GM23338 (cell line): ENCODE data around the gene TREML2. TPM values are rescaled to one million over a fixed set of nuclear protein-coding genes. Genes with fewer than 3 reads are reported as not detected.
A peak's percentile ranks its signal among the peaks of the same experiment; 100 is the strongest.

ENCODE experiments used
- ATAC-seq: fragments of 200-7000 bp; cut with Tn5 transposase; 3 replicates; pipeline ENCODE4 v1.9.1; 2020
- DNase-seq: peaks from one replicate; pipeline ENCODE4 v3.0.0-alpha.2; 2015; ENCODE audit warnings: low spot score
- H2AFZ ChIP-seq: fragments of 200-600 bp; sonication (generic); 2 replicates; pipeline ENCODE4 v1.8.0; 2016; ENCODE audit warnings: antibody characterized with exemption, mild to moderate bottlenecking, moderate library complexity
- H3F3A ChIP-seq: fragments of 200-600 bp; sonication (generic); replicated peaks from 2 replicates; pipeline ENCODE4 v1.8.0; 2017; ENCODE audit warnings: antibody characterized with exemption, mixed run types, low read depth
- H3K27ac ChIP-seq: fragments of 200-600 bp; sonication (generic); 2 replicates; pipeline ENCODE4 v1.6.1; 2016; ENCODE audit warnings: low read depth
- H3K27me3 ChIP-seq: fragments of 200-600 bp; sonication (generic); 2 replicates; pipeline ENCODE4 v1.8.0; 2016; ENCODE audit warnings: mild to moderate bottlenecking, mixed run types, moderate library complexity; ENCODE audit not compliant: insufficient read depth
- H3K36me3 ChIP-seq: fragments of 200-600 bp; sonication (generic); 2 replicates; pipeline ENCODE4 v1.8.0; 2016; ENCODE audit warnings: mild to moderate bottlenecking; ENCODE audit not compliant: insufficient read depth
- H3K4me1 ChIP-seq: fragments of 200-600 bp; sonication (generic); 2 replicates; pipeline ENCODE4 v1.8.0; 2016; ENCODE audit warnings: mild to moderate bottlenecking, moderate library complexity; ENCODE audit not compliant: insufficient read depth
- H3K4me2 ChIP-seq: fragments of 200-600 bp; sonication (generic); 2 replicates; pipeline ENCODE4 v1.7.1; 2017; ENCODE audit warnings: mixed run types
- H3K4me3 ChIP-seq: fragments of 200-600 bp; sonication (generic); 2 replicates; pipeline ENCODE4 v1.6.1; 2016; ENCODE audit warnings: mixed run types
- H3K79me2 ChIP-seq: fragments of 200-600 bp; sonication (generic); replicated peaks from 2 replicates; pipeline ENCODE4 v1.8.0; 2017; ENCODE audit warnings: mild to moderate bottlenecking; ENCODE audit not compliant: insufficient read depth
- H3K9me2 ChIP-seq: fragments of 200-600 bp; sonication (generic); 2 replicates; pipeline ENCODE4 v1.8.0; 2017; ENCODE audit not compliant: insufficient read depth
- H4K20me1 ChIP-seq: fragments of 200-600 bp; sonication (generic); replicated peaks from 2 replicates; pipeline ENCODE4 v1.8.0; 2017; ENCODE audit warnings: mild to moderate bottlenecking; ENCODE audit not compliant: insufficient read depth
- H3K27ac Mint-ChIP-seq: 2 replicates; pipeline ENCODE4 v1.8.0; 2020; ENCODE audit warnings: inconsistent platforms, mild to moderate bottlenecking, moderate library complexity, mixed read lengths
- H3K27me3 Mint-ChIP-seq: 3 replicates; pipeline ENCODE4 v1.8.0; 2022; ENCODE audit warnings: low read depth, mild to moderate bottlenecking, moderate library complexity, mixed read lengths, inconsistent platforms; ENCODE audit not compliant: insufficient read depth, poor library complexity
- H3K36me3 Mint-ChIP-seq: 3 replicates; pipeline ENCODE4 v1.8.0; 2021; ENCODE audit warnings: low read depth, mild to moderate bottlenecking, inconsistent platforms, moderate library complexity, mixed read lengths
- H3K4me1 Mint-ChIP-seq: 3 replicates; pipeline ENCODE4 v1.8.0; 2020; ENCODE audit warnings: mild to moderate bottlenecking, inconsistent platforms, mixed read lengths
- H3K4me3 Mint-ChIP-seq: 3 replicates; pipeline ENCODE4 v1.8.0; 2021; ENCODE audit warnings: moderate library complexity, mild to moderate bottlenecking, inconsistent platforms, mixed read lengths
- H3K9me3 Mint-ChIP-seq: 3 replicates; pipeline ENCODE4 v1.8.0; 2020; ENCODE audit warnings: moderate library complexity, mild to moderate bottlenecking, inconsistent platforms, mixed read lengths
- CTCF ChIP-seq, 2 experiments: fragments of 200-600 bp in 1 of 2; sonication (generic) in 1 of 2; conservative IDR thresholded peaks; 2 replicates each; pipeline versions ENCODE4 v1.5.1 to v1.6.1; 2016 to 2017; ENCODE audit warnings: antibody characterized with exemption in 2 of 2, low read depth in 2 of 2, mild to moderate bottlenecking in 2 of 2, moderate library complexity in 1 of 2
- ETS1 ChIP-seq: IDR thresholded peaks from 2 replicates; pipeline ENCODE4 v1.6.1; 2016; ENCODE audit warnings: antibody characterized with exemption
- EZH2 ChIP-seq: fragments of 200-600 bp; sonication (generic); IDR thresholded peaks from one replicate; pipeline ENCODE4 v1.8.0; 2017; ENCODE audit warnings: antibody characterized with exemption, mild to moderate bottlenecking, low read depth; ENCODE audit not compliant: unreplicated experiment
- EZH2phosphoT487 ChIP-seq: fragments of 200-600 bp; sonication (generic); IDR thresholded peaks from one replicate; pipeline ENCODE4 v1.8.1; 2018; ENCODE audit warnings: antibody characterized with exemption; ENCODE audit not compliant: unreplicated experiment
- JUNB ChIP-seq: IDR thresholded peaks from one replicate; pipeline ENCODE4 v1.6.1; 2016; ENCODE audit warnings: antibody characterized with exemption; ENCODE audit not compliant: unreplicated experiment
- STAT1 ChIP-seq: IDR thresholded peaks from one replicate; pipeline ENCODE4 v1.6.1; 2016; ENCODE audit warnings: antibody characterized with exemption; ENCODE audit not compliant: unreplicated experiment
- ZNF114 ChIP-seq: fragments of 250-450 bp; sonication (Bioruptor Pico); IDR thresholded peaks from 2 replicates; pipeline ENCODE4 v1.5.0; 2020; ENCODE audit warnings: mild to moderate bottlenecking, moderate library complexity
- polyA plus RNA-seq: library from polyadenylated mRNA; unstranded; fragments of >200 nt; fragmentation: Nextera tagmentation; extraction: Ambion mirVana; gene quantifications from 2 replicates; pipeline ENCODE4 v1.2.1, GENCODE V29; 2016
- total RNA-seq: library from RNA; depleted of rRNA; stranded (reverse); fragments of >200 nt; shearing (Covaris generic); gene quantifications from 2 replicates; pipeline ENCODE4 v1.2.3, GENCODE V29; 2014
- TF ChIP-seq, protein P1 (sequence below): IDR thresholded peaks from one replicate; pipeline ENCODE4 v1.6.1; 2018; ENCODE audit warnings: antibody characterized with exemption; ENCODE audit not compliant: unreplicated experiment

TREML2 gene
- total and polyA plus RNA-seq, 2 experiments from 2014 or later = 0.07 TPM; not detected in 1

DNA sequence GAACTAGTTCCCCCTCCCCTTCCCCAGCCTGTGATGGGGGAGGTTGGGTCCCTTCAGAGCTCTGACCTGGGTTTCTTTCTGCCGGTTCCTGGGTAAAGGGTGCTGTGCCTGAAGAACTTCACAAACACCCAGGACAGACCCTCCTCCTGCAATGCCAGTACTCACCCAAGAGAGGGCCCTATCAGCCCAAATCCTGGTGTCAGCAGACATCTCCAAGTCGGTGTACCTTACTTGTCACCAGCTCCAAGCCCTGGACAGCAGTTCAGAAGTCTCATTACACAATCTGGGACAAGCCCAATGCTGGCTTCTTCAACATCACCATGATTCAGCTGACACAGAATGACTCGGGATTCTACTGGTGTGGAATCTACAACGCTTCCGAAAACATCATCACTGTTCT, 27.7 kb upstream of the TREML2 start:
- ATAC-seq (peak; percentile 93), DNase-seq (peak; percentile 52)
- Histone ChIP-seq H3K27me3 (no peaks in the 10 kb centered on the region), H3K4me3 (no peak overlapping the region), H3K27ac (no peak overlapping the region), H4K20me1 (no peaks in the 10 kb centered on the region), H2AFZ (no peak overlapping the region), H3K4me2 (no peak overlapping the region), H3K36me3 (no peaks in the 10 kb centered on the region), H3K9me2 (no peaks in the 10 kb centered on the region), H3K79me2 (no peaks in the 10 kb centered on the region), H3F3A (no peaks in the 10 kb centered on the region), H3K4me1 (no peaks in the 10 kb centered on the region)
- Mint-ChIP-seq H3K4me1 (peaks cover 8% of the 10 kb centered on the region), H3K4me3 (no peak overlapping the region), H3K27me3 (peaks cover 3% of the 10 kb centered on the region), H3K27ac (no peak overlapping the region; the same call in 1 of the 2 replicates), H3K9me3 (no peaks in the 10 kb centered on the region), H3K36me3 (no peaks in the 10 kb centered on the region; the same call in 2 of the 3 replicates)
- TF ChIP-seq CTCF (conservative IDR thresholded peaks at IDR 0.05; ENCODE audit: low read depth in 2 of 2) (peak; percentile 36 to 72), STAT1 (no peak), JUNB (no peak), EZH2 (no peak)

DNA sequence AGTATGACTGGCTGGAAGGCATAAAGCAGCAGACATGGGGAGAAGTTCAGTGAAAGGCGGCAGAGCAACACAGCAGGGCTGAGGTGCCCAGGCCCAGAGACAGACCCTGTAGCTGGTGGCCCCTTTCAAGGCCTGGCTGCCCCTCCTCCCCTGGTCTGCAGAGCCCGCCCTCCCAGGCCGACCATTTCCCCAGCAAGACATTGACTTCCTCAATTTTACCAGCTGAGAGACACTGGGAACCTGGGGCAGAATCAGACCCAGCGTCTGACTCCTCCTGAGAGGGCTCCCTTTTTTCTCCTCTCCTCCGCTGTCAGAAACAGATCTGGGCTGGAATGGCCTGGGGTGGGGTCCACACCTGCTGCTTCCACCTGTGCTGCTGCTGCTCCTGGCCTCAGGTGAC, 27.1 kb upstream of the TREML2 start, which contains the start of gene TREML4:
TREML4 (plus strand) TSS at position 254 of the 400 bp plus-strand sequence; CDS start at position 333, 79 bp downstream.
- no peaks in the 10 kb centered on the region for H3F3A ChIP-seq
- no peak within 1 kb of the TSS for H3K4me3 ChIP-seq
- Mint-ChIP-seq H3K27ac (no peak within 1 kb of the TSS; the same call in none of the 2 replicates), H3K27me3 (peaks cover 3% of the 10 kb centered on the region), H3K9me3 (no peaks in the 10 kb centered on the region), H3K4me1 (peaks cover 8% of the 10 kb centered on the region), H3K36me3 (no peaks in the 10 kb centered on the region; the same call in 2 of the 3 replicates), H3K4me3 (no peak within 1 kb of the TSS)
- 0 out of 2 replicates have a peak within 1 kb of the TSS, but pooled peaks have one; percentile 18 for H2AFZ ChIP-seq
- TF ChIP-seq EZH2phosphoT487 (no peak), ETS1 (no peak), ZNF114 (CRISPR knock-in tag) (no peak)
- TF ChIP-seq, protein P1, sequence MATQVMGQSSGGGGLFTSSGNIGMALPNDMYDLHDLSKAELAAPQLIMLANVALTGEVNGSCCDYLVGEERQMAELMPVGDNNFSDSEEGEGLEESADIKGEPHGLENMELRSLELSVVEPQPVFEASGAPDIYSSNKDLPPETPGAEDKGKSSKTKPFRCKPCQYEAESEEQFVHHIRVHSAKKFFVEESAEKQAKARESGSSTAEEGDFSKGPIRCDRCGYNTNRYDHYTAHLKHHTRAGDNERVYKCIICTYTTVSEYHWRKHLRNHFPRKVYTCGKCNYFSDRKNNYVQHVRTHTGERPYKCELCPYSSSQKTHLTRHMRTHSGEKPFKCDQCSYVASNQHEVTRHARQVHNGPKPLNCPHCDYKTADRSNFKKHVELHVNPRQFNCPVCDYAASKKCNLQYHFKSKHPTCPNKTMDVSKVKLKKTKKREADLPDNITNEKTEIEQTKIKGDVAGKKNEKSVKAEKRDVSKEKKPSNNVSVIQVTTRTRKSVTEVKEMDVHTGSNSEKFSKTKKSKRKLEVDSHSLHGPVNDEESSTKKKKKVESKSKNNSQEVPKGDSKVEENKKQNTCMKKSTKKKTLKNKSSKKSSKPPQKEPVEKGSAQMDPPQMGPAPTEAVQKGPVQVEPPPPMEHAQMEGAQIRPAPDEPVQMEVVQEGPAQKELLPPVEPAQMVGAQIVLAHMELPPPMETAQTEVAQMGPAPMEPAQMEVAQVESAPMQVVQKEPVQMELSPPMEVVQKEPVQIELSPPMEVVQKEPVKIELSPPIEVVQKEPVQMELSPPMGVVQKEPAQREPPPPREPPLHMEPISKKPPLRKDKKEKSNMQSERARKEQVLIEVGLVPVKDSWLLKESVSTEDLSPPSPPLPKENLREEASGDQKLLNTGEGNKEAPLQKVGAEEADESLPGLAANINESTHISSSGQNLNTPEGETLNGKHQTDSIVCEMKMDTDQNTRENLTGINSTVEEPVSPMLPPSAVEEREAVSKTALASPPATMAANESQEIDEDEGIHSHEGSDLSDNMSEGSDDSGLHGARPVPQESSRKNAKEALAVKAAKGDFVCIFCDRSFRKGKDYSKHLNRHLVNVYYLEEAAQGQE = no peak
- H4K20me1 ChIP-seq = no peaks in the 10 kb centered on the region
- no peak within 1 kb of the TSS for H3K27ac ChIP-seq
- DNase-seq (no peak), ATAC-seq (no peak; the same call in 2 of the 3 replicates)
- no peaks in the 10 kb centered on the region for H3K79me2 ChIP-seq
- no peaks in the 10 kb centered on the region for H3K36me3 ChIP-seq
- H3K4me1 ChIP-seq = no peaks in the 10 kb centered on the region
- no peak within 1 kb of the TSS for H3K4me2 ChIP-seq
- H3K27me3 ChIP-seq = no peaks in the 10 kb centered on the region
- H3K9me2 ChIP-seq = no peaks in the 10 kb centered on the region
